BE2C (cell line): ENCODE results near the gene SEPTIN5.
"Not testable (repeated sequence)": the region's sequence is repeated elsewhere in the genome, so short reads cannot be mapped to it uniquely, and the experiment has no call there.

Experiments used
- DNase-seq: peaks from one replicate; pipeline ENCODE4 v3.0.0-alpha.2; 2020
- H3K27me3 ChIP-seq: fragments of 250-450 bp; sonication (Bioruptor Pico); 2 replicates; pipeline ENCODE4 v1.5.1; 2020; ENCODE audit warnings: mild to moderate bottlenecking
- H3K36me3 ChIP-seq: fragments of 250-450 bp; sonication (Bioruptor Pico); 2 replicates; pipeline ENCODE4 v1.5.1; 2020; ENCODE audit warnings: mild to moderate bottlenecking
- H3K4me1 ChIP-seq: fragments of 250-450 bp; sonication (Bioruptor Pico); 2 replicates; pipeline ENCODE4 v1.5.1; 2020
- H3K4me3 ChIP-seq: 2 replicates; pipeline ENCODE4 v1.5.1; 2011; ENCODE audit warnings: low read depth, low read length
- H3K9me3 ChIP-seq: fragments of 250-450 bp; sonication (Bioruptor Pico); 2 replicates; pipeline ENCODE4 v1.5.1; 2020
- CTCF ChIP-seq: IDR thresholded peaks from 2 replicates; pipeline ENCODE4 v1.5.1; 2012; ENCODE audit warnings: mild to moderate bottlenecking, low read depth, low read length

SEPTIN5 gene

GRCh38 chr22:19673660-19674059 is 40.6 kb upstream of the SEPTIN5 start:
- H3K4me1 ChIP-seq: no peaks in the 10 kb centered on the region
- no peaks in the 10 kb centered on the region for H3K9me3 ChIP-seq
- H3K27me3 ChIP-seq: no peaks in the 10 kb centered on the region

GRCh38 chr22:19674129-19674928 is 40.0 kb upstream of the SEPTIN5 start:
- Histone ChIP-seq H3K4me3 (no peak overlapping the region), H3K27me3 (no peaks in the 10 kb centered on the region), H3K36me3 (no peaks in the 10 kb centered on the region), H3K9me3 (no peaks in the 10 kb centered on the region), H3K4me1 (no peaks in the 10 kb centered on the region)
- DNase-seq: peak; percentile 49
- no peak for TF ChIP-seq CTCF

More at GRCh38 chr22:19673660-19674059, 40.6 kb upstream of the SEPTIN5 start:
- no peak overlapping the region for H3K4me3 ChIP-seq
- TF ChIP-seq CTCF: no peak
- H3K36me3 ChIP-seq: no peaks in the 10 kb centered on the region
- no peak for DNase-seq

- Histone ChIP-seq H3K27me3 (no peaks in the 10 kb centered on the region), H3K4me1 (no peaks in the 10 kb centered on the region), H3K36me3 (no peaks in the 10 kb centered on the region), H3K4me3 (no peak overlapping the region), H3K9me3 (no peaks in the 10 kb centered on the region)
- no peak for TF ChIP-seq CTCF
- no peak for DNase-seq
These were observed 39.4 kb upstream of the SEPTIN5 start for GRCh38 chr22:19674929-19675253.

- no peak for TF ChIP-seq CTCF
- Histone ChIP-seq H3K4me1 (no peaks in the 10 kb centered on the region), H3K9me3 (no peaks in the 10 kb centered on the region), H3K36me3 (no peaks in the 10 kb centered on the region), H3K4me3 (no peak overlapping the region), H3K27me3 (no peaks in the 10 kb centered on the region)
- DNase-seq: no peak
These were observed 38.9 kb upstream of the SEPTIN5 start for GRCh38 chr22:19675428-19675827.

- not testable (repeated sequence) for H3K36me3 ChIP-seq, H3K4me1 ChIP-seq, DNase-seq, H3K9me3 ChIP-seq, H3K27me3 ChIP-seq, H3K4me3 ChIP-seq
These were observed 37.9 kb upstream of the SEPTIN5 start for GRCh38 chr22:19676437-19676836.

- Histone ChIP-seq H3K4me1 (no peaks in the 10 kb centered on the region), H3K36me3 (no peaks in the 10 kb centered on the region), H3K27me3 (no peaks in the 10 kb centered on the region), H3K4me3 (no peak overlapping the region), H3K9me3 (no peaks in the 10 kb centered on the region)
- DNase-seq: no peak
- TF ChIP-seq CTCF: no peak
These were observed 35.3 kb upstream of the SEPTIN5 start for GRCh38 chr22:19678949-19679521.
